Karpas-422 (cell line): ENCODE data around the gene MYLIP. TPM values are rescaled to one million over a fixed set of nuclear protein-coding genes. Genes with fewer than 3 reads are reported as not detected.

Experiments used
- DNase-seq: peaks from one replicate; pipeline ENCODE4 v3.0.0-alpha.2; 2015
- H2AFZ ChIP-seq: fragments of 200-600 bp; sonication (generic); 2 replicates; pipeline ENCODE4 v1.6.1; 2014; ENCODE audit warnings: antibody characterized with exemption, low read length, mixed read lengths
- H3K27ac ChIP-seq: fragments of 200-600 bp; sonication (generic); 2 replicates; pipeline ENCODE4 v1.5.1; 2014; ENCODE audit warnings: mild to moderate bottlenecking, low read length, moderate library complexity
- H3K27me3 ChIP-seq: fragments of 200-600 bp; sonication (generic); 2 replicates; pipeline ENCODE4 v1.6.1; 2014; ENCODE audit warnings: low read length, mixed read lengths
- H3K36me3 ChIP-seq: fragments of 200-600 bp; sonication (generic); 2 replicates; pipeline ENCODE4 v1.6.1; 2014; ENCODE audit warnings: low read length, mixed read lengths; ENCODE audit not compliant: insufficient read depth
- H3K4me1 ChIP-seq: fragments of 200-600 bp; sonication (generic); 2 replicates; pipeline ENCODE4 v1.6.1; 2014; ENCODE audit warnings: mild to moderate bottlenecking, low read length, mixed read lengths
- H3K4me2 ChIP-seq: fragments of 200-600 bp; sonication (generic); 2 replicates; pipeline ENCODE4 v1.6.1; 2014; ENCODE audit warnings: low read length, low read depth, mild to moderate bottlenecking; ENCODE audit not compliant: poor library complexity, severe bottlenecking
- H3K4me3 ChIP-seq: fragments of 200-600 bp; sonication (generic); 2 replicates; pipeline ENCODE4 v1.5.1; 2014; ENCODE audit warnings: mild to moderate bottlenecking, antibody characterized with exemption, low read length, mixed read lengths
- H3K79me2 ChIP-seq: fragments of 200-600 bp; sonication (generic); 2 replicates; pipeline ENCODE4 v1.6.1; 2014; ENCODE audit warnings: mild to moderate bottlenecking, low read length, mixed read lengths
- H3K9ac ChIP-seq: fragments of 200-600 bp; sonication (generic); 2 replicates; pipeline ENCODE4 v1.6.0; 2014; ENCODE audit warnings: low read length
- H3K9me2 ChIP-seq: fragments of 200-600 bp; sonication (generic), shearing (Covaris generic); replicated peaks from 2 replicates; pipeline ENCODE4 v1.6.0; 2014; ENCODE audit warnings: mild to moderate bottlenecking, low read length, moderate library complexity; ENCODE audit not compliant: insufficient read depth
- H3K9me3 ChIP-seq: fragments of 300-700, 200-600 bp; sonication (generic); 2 replicates; pipeline ENCODE4 v1.6.1; 2014; ENCODE audit warnings: low read length, mixed read lengths
- H4K20me1 ChIP-seq: fragments of 200-600 bp; sonication (generic); 2 replicates; pipeline ENCODE4 v1.6.1; 2014; ENCODE audit warnings: mild to moderate bottlenecking, antibody characterized with exemption, low read length, low read depth; ENCODE audit not compliant: insufficient read depth
- total RNA-seq: library from RNA; depleted of rRNA; stranded (reverse); fragments of >200 nt; shearing (Covaris generic); gene quantifications from 2 replicates; pipeline ENCODE4 v1.2.3, GENCODE V29; 2014; ENCODE audit warnings: low replicate concordance

MYLIP gene
- total RNA-seq, 1 experiment from 2014 or later: 71.0 TPM

- no peak overlapping the region for H3K4me3 ChIP-seq
- H3K79me2 ChIP-seq: peaks cover 98% of the 10 kb centered on the region
- peaks cover 32% of the 10 kb centered on the region; the same call in 1 of the 2 replicates for H4K20me1 ChIP-seq
- no peak overlapping the region for H3K9ac ChIP-seq
- H3K27me3 ChIP-seq: no peaks in the 10 kb centered on the region
- H3K4me2 ChIP-seq: peak overlapping the region; percentile 36
- no peak for DNase-seq
- no peaks in the 10 kb centered on the region for H3K9me3 ChIP-seq
- H3K27ac ChIP-seq: no peak overlapping the region
- no peaks in the 10 kb centered on the region for H3K9me2 ChIP-seq
- peaks cover 59% of the 10 kb centered on the region for H3K4me1 ChIP-seq
- no peak overlapping the region for H2AFZ ChIP-seq
- peaks cover 64% of the 10 kb centered on the region; the same call in 1 of the 2 replicates for H3K36me3 ChIP-seq
These were observed 8.0 kb downstream of the MYLIP start for GRCh38 chr6:16136621-16137450.

GRCh38 chr6:16137451-16137801 lies 8.5 kb downstream of the MYLIP start:
- no peak for DNase-seq
- peaks cover 94% of the 10 kb centered on the region for H3K79me2 ChIP-seq
- peaks cover 63% of the 10 kb centered on the region; the same call in 1 of the 2 replicates for H3K36me3 ChIP-seq
- no peak overlapping the region for H3K27ac ChIP-seq
- no peaks in the 10 kb centered on the region for H3K27me3 ChIP-seq
- peaks cover 27% of the 10 kb centered on the region; the same call in 1 of the 2 replicates for H4K20me1 ChIP-seq
- H3K4me3 ChIP-seq: no peak overlapping the region
- H3K4me2 ChIP-seq: no peak overlapping the region
- H3K9me3 ChIP-seq: no peaks in the 10 kb centered on the region
- peaks cover 53% of the 10 kb centered on the region for H3K4me1 ChIP-seq
- H3K9ac ChIP-seq: no peak overlapping the region
- no peaks in the 10 kb centered on the region for H3K9me2 ChIP-seq
- no peak overlapping the region for H2AFZ ChIP-seq

GRCh38 chr6:16139556-16139955 lies 10.7 kb downstream of the MYLIP start:
- no peak overlapping the region for H2AFZ ChIP-seq
- H3K79me2 ChIP-seq: peaks cover 90% of the 10 kb centered on the region
- H3K9me3 ChIP-seq: no peaks in the 10 kb centered on the region
- no peak for DNase-seq
- H3K27ac ChIP-seq: no peak overlapping the region
- H3K27me3 ChIP-seq: no peaks in the 10 kb centered on the region
- no peak overlapping the region for H3K4me2 ChIP-seq
- peaks cover 64% of the 10 kb centered on the region; the same call in 1 of the 2 replicates for H3K36me3 ChIP-seq
- no peak overlapping the region for H3K9ac ChIP-seq
- no peak overlapping the region for H3K4me3 ChIP-seq
- no peaks in the 10 kb centered on the region for H3K9me2 ChIP-seq
- H4K20me1 ChIP-seq: peaks cover 26% of the 10 kb centered on the region; the same call in 1 of the 2 replicates
- peaks cover 31% of the 10 kb centered on the region for H3K4me1 ChIP-seq

GRCh38 chr6:16140607-16141006 lies 11.7 kb downstream of the MYLIP start:
- H3K9ac ChIP-seq: no peak overlapping the region
- H3K9me3 ChIP-seq: no peaks in the 10 kb centered on the region
- peaks cover 26% of the 10 kb centered on the region; the same call in 1 of the 2 replicates for H4K20me1 ChIP-seq
- peaks cover 22% of the 10 kb centered on the region for H3K4me1 ChIP-seq
- no peaks in the 10 kb centered on the region for H3K9me2 ChIP-seq
- peaks cover 89% of the 10 kb centered on the region for H3K79me2 ChIP-seq
- peaks cover 73% of the 10 kb centered on the region for H3K36me3 ChIP-seq
- no peak for DNase-seq
- H3K4me3 ChIP-seq: no peak overlapping the region
- H3K27ac ChIP-seq: no peak overlapping the region
- H2AFZ ChIP-seq: no peak overlapping the region
- H3K4me2 ChIP-seq: no peak overlapping the region
- H3K27me3 ChIP-seq: no peaks in the 10 kb centered on the region

- Histone ChIP-seq H3K36me3 (peaks cover 77% of the 10 kb centered on the region), H2AFZ (no peak overlapping the region), H3K27me3 (no peaks in the 10 kb centered on the region), H3K4me3 (no peak overlapping the region), H3K27ac (no peak overlapping the region), H3K4me2 (no peak overlapping the region), H3K9ac (no peak overlapping the region), H4K20me1 (peaks cover 29% of the 10 kb centered on the region), H3K9me2 (no peaks in the 10 kb centered on the region), H3K4me1 (peaks cover 14% of the 10 kb centered on the region), H3K79me2 (peaks cover 86% of the 10 kb centered on the region), H3K9me3 (no peaks in the 10 kb centered on the region)
- no peak for DNase-seq
These were observed 12.6 kb downstream of the MYLIP start for GRCh38 chr6:16141514-16141913.

GRCh38 chr6:16145038-16145437 lies 16.2 kb downstream of the MYLIP start:
- Histone ChIP-seq H3K9ac (no peak overlapping the region), H3K9me3 (no peaks in the 10 kb centered on the region), H3K36me3 (peaks cover 81% of the 10 kb centered on the region), H3K79me2 (peaks cover 68% of the 10 kb centered on the region), H2AFZ (no peak overlapping the region), H3K4me2 (no peak overlapping the region), H3K27ac (no peak overlapping the region), H3K27me3 (no peaks in the 10 kb centered on the region), H3K4me1 (no peaks in the 10 kb centered on the region), H4K20me1 (peaks cover 41% of the 10 kb centered on the region), H3K9me2 (no peaks in the 10 kb centered on the region), H3K4me3 (no peak overlapping the region)
- no peak for DNase-seq

GRCh38 chr6:16146028-16146427 lies 17.1 kb downstream of the MYLIP start:
- Histone ChIP-seq H3K9me2 (no peaks in the 10 kb centered on the region), H3K9me3 (no peaks in the 10 kb centered on the region), H3K4me2 (no peak overlapping the region), H3K79me2 (peaks cover 58% of the 10 kb centered on the region), H4K20me1 (peaks cover 38% of the 10 kb centered on the region), H3K4me1 (no peaks in the 10 kb centered on the region), H3K4me3 (no peak overlapping the region), H3K27ac (no peak overlapping the region), H3K36me3 (peaks cover 74% of the 10 kb centered on the region), H3K9ac (no peak overlapping the region), H2AFZ (no peak overlapping the region), H3K27me3 (no peaks in the 10 kb centered on the region)
- no peak for DNase-seq

GRCh38 chr6:16146527-16146955 lies 17.7 kb downstream of the MYLIP start:
- peaks cover 53% of the 10 kb centered on the region for H3K79me2 ChIP-seq
- no peaks in the 10 kb centered on the region for H3K27me3 ChIP-seq
- peaks cover 37% of the 10 kb centered on the region for H4K20me1 ChIP-seq
- H3K4me2 ChIP-seq: no peak overlapping the region
- H3K9ac ChIP-seq: no peak overlapping the region
- H3K4me3 ChIP-seq: no peak overlapping the region
- no peaks in the 10 kb centered on the region for H3K9me3 ChIP-seq
- no peak for DNase-seq
- H3K27ac ChIP-seq: no peak overlapping the region
- H3K36me3 ChIP-seq: peaks cover 71% of the 10 kb centered on the region
- no peak overlapping the region for H2AFZ ChIP-seq
- H3K4me1 ChIP-seq: no peaks in the 10 kb centered on the region
- no peaks in the 10 kb centered on the region for H3K9me2 ChIP-seq
